HCT116 (cell line): ENCODE measurements around the gene CFAP97. TPM values are rescaled to one million over a fixed set of nuclear protein-coding genes. Genes with fewer than 3 reads are reported as not detected.

Experiments
- ATAC-seq: fragments of 200-7000 bp; cut with Tn5 transposase; 2 replicates; pipeline ENCODE4 v1.9.1; 2020; ENCODE audit warnings: mild to moderate bottlenecking, moderate library complexity
- BruUV-seq: library from RNA; stranded (reverse); fragments of 400-500 nt; replicated peaks from 2 replicates; lab custom pipeline; 2021; lab: Mats Ljungman, UMichigan
- CTCF ChIA-PET: fragments of 300-600 bp; sonication (Branson Sonifier 250); formaldehyde crosslinking; loops from one replicate; lab custom pipeline; 2021; ENCODE audit warnings: antibody characterized with exemption; lab: Charles Lee
- POLR2A ChIA-PET: fragments of 300-600, 350-600 bp; sonication (Branson Sonifier 250); formaldehyde crosslinking; loops from one replicate; lab custom pipeline; 2021; ENCODE audit warnings: antibody characterized with exemption; lab: Charles Lee
- RAD21 ChIA-PET, 2 experiments: fragments of 300-600 bp; sonication (Branson Sonifier 250); formaldehyde crosslinking; loops; one replicate each; lab custom pipeline; 2023; ENCODE audit warnings: low total read pairs in 2 of 2; ENCODE audit not compliant: uncharacterized antibody in 2 of 2, unreplicated experiment in 2 of 2, low non-redundant PET in 1 of 2; lab: Charles Lee
- DNase-seq: peaks from one replicate; pipeline ENCODE4 v3.0.0-alpha.2; 2010; ENCODE audit warnings: low read depth, low spot score
- H2AFZ ChIP-seq: fragments of 200-600 bp; shearing (Covaris generic), sonication (generic); 2 replicates; pipeline ENCODE4 v1.6.1; 2017; ENCODE audit warnings: low read depth, mixed run types, mixed read lengths, antibody characterized with exemption, low read length; ENCODE audit not compliant: poor library complexity, severe bottlenecking
- H3K27ac ChIP-seq: 2 replicates; pipeline ENCODE4 v1.5.1; 2012; ENCODE audit warnings: low read depth, low read length
- H3K27me3 ChIP-seq: fragments of 200-600 bp; sonication (generic); 2 replicates; pipeline ENCODE4 v1.6.1; 2016; ENCODE audit warnings: mixed run types, low read length, mixed read lengths; ENCODE audit not compliant: insufficient read depth
- H3K36me3 ChIP-seq, 2 experiments: fragments of 200-500 bp in 1 of 2; fragments of 200-600 bp in 1 of 2; sonication (Bioruptor generic) in 1 of 2; sonication (generic) in 1 of 2; 2 replicates each; pipeline versions ENCODE4 v1.5.1 to v1.6.1; 2014 to 2016; ENCODE audit warnings: low read length in 2 of 2, inconsistent platforms in 1 of 2, mixed read lengths in 1 of 2, mixed run types in 1 of 2; ENCODE audit not compliant: insufficient read depth in 2 of 2, control insufficient read depth in 1 of 2
- H3K4me1 ChIP-seq, 2 experiments: fragments of 200-600 bp in 1 of 2; sonication (generic) in 1 of 2; 2 replicates each; pipeline versions ENCODE4 v1.5.1 to v1.6.1; 2012 to 2017; ENCODE audit warnings: low read length in 2 of 2, inconsistent platforms in 1 of 2, mild to moderate bottlenecking in 1 of 2, mixed read lengths in 1 of 2, mixed run types in 1 of 2, moderate library complexity in 1 of 2; ENCODE audit not compliant: insufficient read depth in 2 of 2, control insufficient read depth in 1 of 2
- H3K4me2 ChIP-seq: fragments of 200-600 bp; sonication (generic); 2 replicates; pipeline ENCODE4 v1.6.1; 2017; ENCODE audit warnings: mixed run types, low read length, mixed read lengths
- H3K4me3 ChIP-seq, 2 experiments: fragments of 200-600 bp in 1 of 2; sonication (generic) in 1 of 2; replicated peaks in 1 of 2; 2 replicates each; pipeline ENCODE4 v1.5.1; 2011 to 2016; ENCODE audit warnings: low read length in 2 of 2, control low read depth in 1 of 2, low read depth in 1 of 2, mild to moderate bottlenecking in 1 of 2, mixed read lengths in 1 of 2, mixed run types in 1 of 2
- H3K79me2 ChIP-seq: fragments of 200-600 bp; sonication (generic); 2 replicates; pipeline ENCODE4 v1.6.1; 2017; ENCODE audit warnings: mild to moderate bottlenecking, mixed run types, low read length, moderate library complexity, mixed read lengths; ENCODE audit not compliant: insufficient read depth
- H3K9ac ChIP-seq: fragments of 200-600 bp; sonication (generic); 2 replicates; pipeline ENCODE4 v1.6.1; 2016; ENCODE audit warnings: low read length, mixed read lengths
- H3K9me2 ChIP-seq: fragments of 200-600 bp; sonication (generic), shearing (Covaris generic); 2 replicates; pipeline ENCODE4 v1.6.1; 2017; ENCODE audit warnings: mixed run types, mild to moderate bottlenecking, moderate library complexity; ENCODE audit not compliant: insufficient read depth
- H3K9me3 ChIP-seq, 2 experiments: fragments of 200-500 bp in 1 of 2; fragments of 200-600 bp in 1 of 2; sonication (Bioruptor generic) in 1 of 2; sonication (generic) in 1 of 2; 2 replicates each; pipeline ENCODE4 v1.6.1; 2014 to 2017; ENCODE audit warnings: low read length in 2 of 2, mixed read lengths in 2 of 2, inconsistent platforms in 1 of 2, low read depth in 1 of 2, mild to moderate bottlenecking in 1 of 2, mixed run types in 1 of 2, moderate library complexity in 1 of 2; ENCODE audit not compliant: control insufficient read depth in 1 of 2, insufficient read depth in 1 of 2
- H4K20me1 ChIP-seq: fragments of 200-600 bp; sonication (generic), shearing (Covaris generic); 2 replicates; pipeline ENCODE4 v1.6.1; 2017; ENCODE audit warnings: mixed run types, mild to moderate bottlenecking, moderate library complexity; ENCODE audit not compliant: insufficient read depth
- EZH2 ChIP-seq: fragments of 200-600 bp; sonication (generic); IDR thresholded peaks from 2 replicates; pipeline ENCODE4 v1.6.1; 2017; ENCODE audit warnings: antibody characterized with exemption, mixed run types
- EZH2phosphoT487 ChIP-seq: fragments of 200-600 bp; IDR thresholded peaks from 2 replicates; pipeline ENCODE4 v1.6.1; 2018; ENCODE audit warnings: antibody characterized with exemption, borderline replicate concordance
- JUND ChIP-seq: IDR thresholded peaks from 2 replicates; pipeline ENCODE4 v1.6.1; 2012
- POLR2AphosphoS5 ChIP-seq: IDR thresholded peaks from 2 replicates; pipeline ENCODE4 v1.6.1; 2011; ENCODE audit warnings: mild to moderate bottlenecking, low read depth, low read length, moderate library complexity
- RAD21 ChIP-seq: IDR thresholded peaks from 2 replicates; pipeline ENCODE4 v1.6.1; 2012; ENCODE audit warnings: low read depth, mild to moderate bottlenecking
- SRF ChIP-seq: IDR thresholded peaks from 2 replicates; pipeline ENCODE4 v1.6.1; 2012; ENCODE audit warnings: low read depth
- YY1 ChIP-seq: IDR thresholded peaks from 2 replicates; pipeline ENCODE4 v1.6.1; 2011; ENCODE audit warnings: low read length, low read depth, moderate library complexity, mild to moderate bottlenecking; ENCODE audit not compliant: insufficient replicate concordance; ENCODE audit errors: extremely low read depth
- ZFX ChIP-seq: fragments of 450-650 bp; IDR thresholded peaks from 2 replicates; pipeline ENCODE4 v1.6.1; 2017
- intact Hi-C: fragments of 100-400 bp; cut with micrococcal nuclease; formaldehyde crosslinking; loops from 2 replicates; pipeline ENCODE4 v1.10.0; 2022
- total RNA-seq: library from RNA; stranded (reverse); gene quantifications from one replicate; pipeline ENCODE4 v1.2.1, GENCODE V29; 2021; ENCODE audit not compliant: unreplicated experiment
- TF ChIP-seq, protein P1 (sequence below): IDR thresholded peaks from 2 replicates; pipeline ENCODE4 v1.6.1; 2012

CFAP97 gene
- total RNA-seq, 1 experiment from 2014 or later, result 57.7 TPM

- TF ChIP-seq EZH2, result no peak
Measured at GRCh38 chr4:185139736-185140135, 64.1 kb downstream of the CFAP97 start (continued).

- ATAC-seq (no peak), DNase-seq (no peak)
- H3K9me3 ChIP-seq, result no peaks in the 10 kb centered on the region
- H4K20me1 ChIP-seq, result no peaks in the 10 kb centered on the region
- RAD21 ChIA-PET, result interaction anchor here in 1 of 2 experiments (0.7 kb wide), 1 partner anchor 19 kb away, joined by 3 read pairs; no protein-coding TSS in a partner anchor
- no peak overlapping the region for H3K27ac ChIP-seq
- no peak overlapping the region for H3K9ac ChIP-seq
- H3K4me3 ChIP-seq, result no peak overlapping the region
- H3K9me2 ChIP-seq, result no peaks in the 10 kb centered on the region
- peaks cover 2 to 13% of the 10 kb centered on the region in 2 experiments; a peak in 3 of 4 replicates for H3K4me1 ChIP-seq
- no peaks in the 10 kb centered on the region for H3K36me3 ChIP-seq
- BruUV-seq, result no TSS peak
- H3K4me2 ChIP-seq, result no peak overlapping the region
- CTCF ChIA-PET, result no interaction called here
- no peaks in the 10 kb centered on the region for H3K27me3 ChIP-seq
- H2AFZ ChIP-seq, result no peak overlapping the region
- POLR2A ChIA-PET, result no interaction called here
- intact Hi-C loops, result no loop called here
- TF ChIP-seq, protein P1, sequence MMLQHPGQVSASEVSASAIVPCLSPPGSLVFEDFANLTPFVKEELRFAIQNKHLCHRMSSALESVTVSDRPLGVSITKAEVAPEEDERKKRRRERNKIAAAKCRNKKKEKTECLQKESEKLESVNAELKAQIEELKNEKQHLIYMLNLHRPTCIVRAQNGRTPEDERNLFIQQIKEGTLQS, result no peak
- TF ChIP-seq ZFX, result no peak
- no peak for TF ChIP-seq RAD21
- TF ChIP-seq JUND, result no peak
- TF ChIP-seq EZH2phosphoT487, result no peak
- TF ChIP-seq YY1, result no peak
- no peak for TF ChIP-seq SRF
- TF ChIP-seq POLR2AphosphoS5, result no peak
- no peaks in the 10 kb centered on the region for H3K79me2 ChIP-seq
Measured at GRCh38 chr4:185138161-185138560, 65.6 kb downstream of the CFAP97 start.
